HepG2 (cell line): ENCODE data around the gene B4GALT4. TPM values are rescaled to one million over a fixed set of nuclear protein-coding genes. Genes with fewer than 3 reads are reported as not detected.
A peak's percentile ranks its signal among the peaks of the same experiment; 100 is the strongest.

Source experiments
- ATF7-NPFF ChIP-seq: sonication (generic); formaldehyde crosslinking; IDR thresholded peaks from 2 replicates; pipeline ENCODE4 v1.8.1; 2023; ENCODE audit warnings: mild to moderate bottlenecking, low read depth, missing genetic modification reagents, moderate library complexity
- GFI1 ChIP-seq: sonication (generic); formaldehyde crosslinking; IDR thresholded peaks from 2 replicates; pipeline ENCODE4 v1.5.0; 2020; ENCODE audit warnings: missing genetic modification reagents, mild to moderate bottlenecking, borderline replicate concordance
- GLI4 ChIP-seq: sonication (generic); formaldehyde crosslinking; IDR thresholded peaks from 2 replicates; pipeline ENCODE4 v1.5.1; 2020; ENCODE audit warnings: missing genetic modification reagents, mild to moderate bottlenecking, moderate library complexity, borderline replicate concordance
- HES4 ChIP-seq: sonication (generic); formaldehyde crosslinking; IDR thresholded peaks from 2 replicates; pipeline ENCODE4 v1.9.0; 2021; ENCODE audit warnings: mild to moderate bottlenecking, missing genetic modification reagents, borderline replicate concordance
- HIVEP1 ChIP-seq: sonication (generic); formaldehyde crosslinking; IDR thresholded peaks from 2 replicates; pipeline ENCODE4 v1.4.0; 2020; ENCODE audit warnings: mild to moderate bottlenecking, missing genetic modification reagents
- HOXA5 ChIP-seq: sonication (generic); formaldehyde crosslinking; IDR thresholded peaks from 2 replicates; pipeline ENCODE4 v1.4.0; 2020; ENCODE audit warnings: missing genetic modification reagents
- KDM1A ChIP-seq: IDR thresholded peaks from 2 replicates; pipeline ENCODE4 v1.6.1; 2016; ENCODE audit warnings: missing compliant biosample characterization
- NFRKB ChIP-seq: fragments of 450-650 bp; IDR thresholded peaks from 2 replicates; pipeline ENCODE4 v1.6.1; 2017
- PHF8 ChIP-seq: sonication (generic); formaldehyde crosslinking; IDR thresholded peaks from 2 replicates; pipeline ENCODE4 v1.5.0; 2020; ENCODE audit warnings: missing genetic modification reagents
- POLR2AphosphoS5 ChIP-seq: IDR thresholded peaks from 2 replicates; pipeline ENCODE4 v1.6.1; 2012; ENCODE audit warnings: low read depth, low read length
- YEATS4 ChIP-seq: sonication (generic); formaldehyde crosslinking; IDR thresholded peaks from 2 replicates; pipeline ENCODE4 v1.4.0; 2020; ENCODE audit warnings: missing genetic modification reagents, borderline replicate concordance
- ZFP41 ChIP-seq: sonication (generic); formaldehyde crosslinking; IDR thresholded peaks from 2 replicates; pipeline ENCODE4 v1.4.0; 2020; ENCODE audit warnings: mild to moderate bottlenecking, missing genetic modification reagents, borderline replicate concordance
- ZNF12 ChIP-seq: sonication (generic); formaldehyde crosslinking; IDR thresholded peaks from 2 replicates; pipeline ENCODE4 v1.5.0; 2020; ENCODE audit warnings: missing genetic modification reagents
- ZNF180 ChIP-seq: sonication (generic); formaldehyde crosslinking; IDR thresholded peaks from 2 replicates; pipeline ENCODE4 v1.4.0; 2020; ENCODE audit warnings: low read depth, missing genetic modification reagents, borderline replicate concordance
- ZNF782 ChIP-seq: sonication (generic); formaldehyde crosslinking; IDR thresholded peaks from 2 replicates; pipeline ENCODE4 v1.4.0; 2020; ENCODE audit warnings: missing genetic modification reagents, mild to moderate bottlenecking, borderline replicate concordance
- ZNF878 ChIP-seq: sonication (generic); formaldehyde crosslinking; IDR thresholded peaks from 2 replicates; pipeline ENCODE4 v1.8.1; 2023; ENCODE audit warnings: mild to moderate bottlenecking, missing genetic modification reagents, moderate library complexity
- ZSCAN12 ChIP-seq: sonication (generic); formaldehyde crosslinking; IDR thresholded peaks from 2 replicates; pipeline ENCODE4 v1.9.0; 2021; ENCODE audit warnings: mild to moderate bottlenecking, missing genetic modification reagents
- polyA plus RNA-seq, 8 experiments: library from polyadenylated mRNA; depleted of rRNA in 3 of 8; stranded (reverse) in 7 of 8; unstranded in 1 of 8; fragments of >200 nt; fragmentation: Illumina TruSeq in 4 of 8; extraction: Trizol in 4 of 8; gene quantifications; 2 replicates each; pipeline versions ENCODE4 v1.2.1 to v1.2.3, GENCODE V29; 2011 to 2016; ENCODE audit warnings: low read depth in 4 of 8, missing spikeins in 1 of 8, mixed read lengths in 1 of 8; ENCODE audit not compliant: insufficient read depth in 1 of 8
- total RNA-seq, 5 experiments: library from RNA; depleted of rRNA; stranded (reverse); fragments of >200 nt; fragmentation: Illumina TruSeq; extraction: Trizol; gene quantifications; 2 replicates each; pipeline ENCODE4 v1.2.3, GENCODE V29; 2016; ENCODE audit warnings: low read depth in 1 of 5
- TF ChIP-seq, protein P1 (sequence below): IDR thresholded peaks from 2 replicates; pipeline ENCODE4 v1.4.0; 2020; ENCODE audit warnings: mild to moderate bottlenecking, missing genetic modification reagents
- TF ChIP-seq, protein P2 (sequence below): sonication (generic); formaldehyde crosslinking; IDR thresholded peaks from 2 replicates; pipeline ENCODE4 v1.4.0; 2020; ENCODE audit warnings: mild to moderate bottlenecking, low read depth, missing genetic modification reagents
- TF ChIP-seq, protein P3 (sequence below): sonication (generic); formaldehyde crosslinking; IDR thresholded peaks from 2 replicates; pipeline ENCODE4 v1.8.0; 2022; ENCODE audit warnings: mild to moderate bottlenecking, missing genetic modification reagents
- TF ChIP-seq, protein P4 (sequence below): sonication (generic); formaldehyde crosslinking; IDR thresholded peaks from 2 replicates; pipeline ENCODE4 v1.8.1; 2023; ENCODE audit warnings: mild to moderate bottlenecking, moderate library complexity, missing genetic modification reagents

Gene B4GALT4
- total and polyA plus RNA-seq, 2 of the 13 experiments (the other 11 are each of a cell fraction or from before 2014, with no cell fraction given) = 16.9 to 29.0 TPM

DNA sequence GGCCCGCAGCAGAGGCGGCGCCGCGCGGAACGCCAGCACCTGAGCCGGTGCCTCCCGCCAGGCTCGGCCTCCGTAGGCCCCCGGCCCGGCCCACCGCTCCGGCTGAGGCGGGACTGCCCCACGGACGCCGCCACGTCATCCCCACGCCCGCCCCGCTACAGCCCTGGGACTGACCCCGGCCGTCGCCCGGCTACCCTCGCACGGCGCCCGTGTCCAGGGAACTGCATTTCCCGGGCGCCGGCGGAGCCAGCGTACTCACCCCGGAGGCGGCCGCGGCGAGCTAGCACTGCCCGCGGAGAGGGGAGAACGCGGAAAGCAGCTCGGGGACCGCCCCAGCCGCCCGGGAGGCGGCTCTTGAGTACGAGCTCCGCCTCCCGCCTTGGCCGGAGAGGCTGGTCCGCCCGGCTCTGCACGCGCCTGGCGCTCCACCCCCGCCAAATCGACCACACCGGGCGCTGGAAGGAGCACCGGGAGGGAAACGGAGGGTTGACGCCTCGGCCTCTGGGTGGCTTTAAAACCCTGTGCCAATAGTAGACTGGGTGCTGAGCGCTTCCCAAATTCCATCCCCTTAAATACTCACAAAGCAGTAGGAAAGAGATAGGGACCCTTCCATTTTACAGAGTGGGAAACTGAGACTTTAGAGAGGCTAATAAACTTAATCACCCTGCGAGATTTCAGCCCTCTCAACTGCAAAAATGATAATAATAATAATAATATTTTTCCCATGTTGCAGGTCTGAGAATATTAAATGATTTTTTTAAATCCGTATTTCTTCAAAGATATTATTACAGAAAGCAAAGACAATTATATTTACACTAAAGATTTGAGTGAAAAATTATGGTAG is at the start of gene B4GALT4 (continued):
- TF ChIP-seq, protein P1, sequence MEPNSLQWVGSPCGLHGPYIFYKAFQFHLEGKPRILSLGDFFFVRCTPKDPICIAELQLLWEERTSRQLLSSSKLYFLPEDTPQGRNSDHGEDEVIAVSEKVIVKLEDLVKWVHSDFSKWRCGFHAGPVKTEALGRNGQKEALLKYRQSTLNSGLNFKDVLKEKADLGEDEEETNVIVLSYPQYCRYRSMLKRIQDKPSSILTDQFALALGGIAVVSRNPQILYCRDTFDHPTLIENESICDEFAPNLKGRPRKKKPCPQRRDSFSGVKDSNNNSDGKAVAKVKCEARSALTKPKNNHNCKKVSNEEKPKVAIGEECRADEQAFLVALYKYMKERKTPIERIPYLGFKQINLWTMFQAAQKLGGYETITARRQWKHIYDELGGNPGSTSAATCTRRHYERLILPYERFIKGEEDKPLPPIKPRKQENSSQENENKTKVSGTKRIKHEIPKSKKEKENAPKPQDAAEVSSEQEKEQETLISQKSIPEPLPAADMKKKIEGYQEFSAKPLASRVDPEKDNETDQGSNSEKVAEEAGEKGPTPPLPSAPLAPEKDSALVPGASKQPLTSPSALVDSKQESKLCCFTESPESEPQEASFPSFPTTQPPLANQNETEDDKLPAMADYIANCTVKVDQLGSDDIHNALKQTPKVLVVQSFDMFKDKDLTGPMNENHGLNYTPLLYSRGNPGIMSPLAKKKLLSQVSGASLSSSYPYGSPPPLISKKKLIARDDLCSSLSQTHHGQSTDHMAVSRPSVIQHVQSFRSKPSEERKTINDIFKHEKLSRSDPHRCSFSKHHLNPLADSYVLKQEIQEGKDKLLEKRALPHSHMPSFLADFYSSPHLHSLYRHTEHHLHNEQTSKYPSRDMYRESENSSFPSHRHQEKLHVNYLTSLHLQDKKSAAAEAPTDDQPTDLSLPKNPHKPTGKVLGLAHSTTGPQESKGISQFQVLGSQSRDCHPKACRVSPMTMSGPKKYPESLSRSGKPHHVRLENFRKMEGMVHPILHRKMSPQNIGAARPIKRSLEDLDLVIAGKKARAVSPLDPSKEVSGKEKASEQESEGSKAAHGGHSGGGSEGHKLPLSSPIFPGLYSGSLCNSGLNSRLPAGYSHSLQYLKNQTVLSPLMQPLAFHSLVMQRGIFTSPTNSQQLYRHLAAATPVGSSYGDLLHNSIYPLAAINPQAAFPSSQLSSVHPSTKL (CRISPR knock-in tag) = peak; percentile 21
- TF ChIP-seq PHF8 (peak; percentile 91), ZNF878 (CRISPR knock-in tag) (no peak), KDM1A (CRISPR knock-in tag) (0 out of 2 replicates have a peak, but pooled peaks have one; percentile 20), ZNF180 (CRISPR knock-in tag) (0 out of 2 replicates have a peak, but pooled peaks have one; percentile 46), HIVEP1 (CRISPR knock-in tag) (no peak), ATF7-NPFF (peak; percentile 71), POLR2AphosphoS5 (peak; percentile 66), HOXA5 (CRISPR knock-in tag) (peak; percentile 30), NFRKB (no peak), GFI1 (CRISPR knock-in tag) (peak; percentile 72; the same call in 1 of the 2 replicates), ZNF782 (CRISPR knock-in tag) (no peak; the same call in 1 of the 2 replicates), ZSCAN12 (CRISPR knock-in tag) (no peak; the same call in 1 of the 2 replicates), ZFP41 (CRISPR knock-in tag) (0 out of 2 replicates have a peak, but pooled peaks have one; percentile 17), HES4 (CRISPR knock-in tag) (peak; percentile 67), YEATS4 (peak; percentile 68; the same call in 1 of the 2 replicates), GLI4 (peak; percentile 76; the same call in 1 of the 2 replicates), ZNF12 (peak; percentile 65; the same call in 1 of the 2 replicates)
- TF ChIP-seq, protein P2, sequence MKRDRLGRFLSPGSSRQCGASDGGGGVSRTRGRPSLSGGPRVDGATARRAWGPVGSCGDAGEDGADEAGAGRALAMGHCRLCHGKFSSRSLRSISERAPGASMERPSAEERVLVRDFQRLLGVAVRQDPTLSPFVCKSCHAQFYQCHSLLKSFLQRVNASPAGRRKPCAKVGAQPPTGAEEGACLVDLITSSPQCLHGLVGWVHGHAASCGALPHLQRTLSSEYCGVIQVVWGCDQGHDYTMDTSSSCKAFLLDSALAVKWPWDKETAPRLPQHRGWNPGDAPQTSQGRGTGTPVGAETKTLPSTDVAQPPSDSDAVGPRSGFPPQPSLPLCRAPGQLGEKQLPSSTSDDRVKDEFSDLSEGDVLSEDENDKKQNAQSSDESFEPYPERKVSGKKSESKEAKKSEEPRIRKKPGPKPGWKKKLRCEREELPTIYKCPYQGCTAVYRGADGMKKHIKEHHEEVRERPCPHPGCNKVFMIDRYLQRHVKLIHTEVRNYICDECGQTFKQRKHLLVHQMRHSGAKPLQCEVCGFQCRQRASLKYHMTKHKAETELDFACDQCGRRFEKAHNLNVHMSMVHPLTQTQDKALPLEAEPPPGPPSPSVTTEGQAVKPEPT (CRISPR knock-in tag) = no peak
- TF ChIP-seq, protein P3, sequence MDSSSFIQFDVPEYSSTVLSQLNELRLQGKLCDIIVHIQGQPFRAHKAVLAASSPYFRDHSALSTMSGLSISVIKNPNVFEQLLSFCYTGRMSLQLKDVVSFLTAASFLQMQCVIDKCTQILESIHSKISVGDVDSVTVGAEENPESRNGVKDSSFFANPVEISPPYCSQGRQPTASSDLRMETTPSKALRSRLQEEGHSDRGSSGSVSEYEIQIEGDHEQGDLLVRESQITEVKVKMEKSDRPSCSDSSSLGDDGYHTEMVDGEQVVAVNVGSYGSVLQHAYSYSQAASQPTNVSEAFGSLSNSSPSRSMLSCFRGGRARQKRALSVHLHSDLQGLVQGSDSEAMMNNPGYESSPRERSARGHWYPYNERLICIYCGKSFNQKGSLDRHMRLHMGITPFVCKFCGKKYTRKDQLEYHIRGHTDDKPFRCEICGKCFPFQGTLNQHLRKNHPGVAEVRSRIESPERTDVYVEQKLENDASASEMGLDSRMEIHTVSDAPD (CRISPR knock-in tag) = no peak
- TF ChIP-seq, protein P4, sequence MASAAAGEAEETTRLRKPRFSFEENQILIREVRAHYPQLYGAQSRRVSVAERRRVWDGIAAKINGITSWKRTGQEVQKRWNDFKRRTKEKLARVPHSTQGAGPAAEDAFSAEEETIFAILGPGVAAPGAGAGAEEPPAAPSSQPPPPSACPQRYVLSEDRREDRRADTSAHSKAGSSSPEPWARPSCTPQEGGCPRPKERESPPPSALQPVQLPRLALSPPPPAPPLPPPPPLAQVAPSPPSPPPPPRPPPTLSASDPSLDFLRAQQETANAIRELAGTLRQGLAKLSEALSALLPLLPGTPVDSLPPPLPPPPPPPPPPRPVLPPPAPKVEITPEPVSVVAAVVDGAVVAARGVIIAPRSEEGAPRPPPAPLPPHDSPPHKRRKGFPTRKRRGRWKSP (CRISPR knock-in tag) = peak; percentile 43; the same call in 1 of the 2 replicates
